Stomach (tissue), 9 donors: ENCODE data around the gene TLL2. TPM values are rescaled to one million over a fixed set of nuclear protein-coding genes. Genes with fewer than 3 reads are reported as not detected.

Experiments used
- DNase-seq, 2 donors: peaks; one replicate each; pipeline versions ENCODE4 v3.0.0 to v3.0.0-alpha.2; 2013 to 2019
- H3K27ac ChIP-seq, 5 donors: fragments of 200-600 bp in 4 of 5; sonication (generic) in 4 of 5; one replicate each; pipeline ENCODE4 v1.5.1; 2013 to 2019; ENCODE audit warnings: mild to moderate bottlenecking in 1 of 5, moderate library complexity in 1 of 5
- H3K27me3 ChIP-seq, 3 donors: fragments of 200-600 bp; sonication (generic); one replicate each; pipeline ENCODE4 v1.5.1; 2017 to 2019; ENCODE audit warnings: mixed run types in 1 of 3
- H3K36me3 ChIP-seq, 4 donors: fragments of 200-600 bp; sonication (generic); 1 replicate in 3 of 4; 2 replicates in 1 of 4; pipeline ENCODE4 v1.5.1; 2016 to 2019
- H3K4me1 ChIP-seq, 4 donors: fragments of 200-600 bp; sonication (generic); one replicate each; pipeline ENCODE4 v1.5.1; 2016 to 2019
- H3K4me3 ChIP-seq, 4 donors: fragments of 200-600 bp; sonication (generic) in 3 of 4; one replicate each; pipeline ENCODE4 v1.5.1; 2016 to 2019; ENCODE audit warnings: mild to moderate bottlenecking in 1 of 4
- H3K9me3 ChIP-seq, 4 donors: fragments of 200-600 bp; sonication (generic); one replicate each; pipeline ENCODE4 v1.5.1; 2016 to 2019
- EP300 ChIP-seq: sonication (generic); formaldehyde crosslinking; IDR thresholded peaks from one replicate; pipeline ENCODE4 v1.6.1; 2017; ENCODE audit warnings: antibody characterized with exemption
- POLR2A ChIP-seq, 4 donors: fragments of 450-650 bp; IDR thresholded peaks; one replicate each; pipeline ENCODE4 v1.6.1; 2016; ENCODE audit warnings: antibody characterized with exemption in 4 of 4, control low read depth in 2 of 4, mild to moderate bottlenecking in 1 of 4, moderate library complexity in 1 of 4
- POLR2AphosphoS5 ChIP-seq, 3 donors: sonication (generic); formaldehyde crosslinking; IDR thresholded peaks; one replicate each; pipeline ENCODE4 v1.6.1; 2016; ENCODE audit warnings: antibody characterized with exemption in 3 of 3
- WGBS, 5 donors: extraction: QIAGEN DNeasy Blood & Tissue Kit in 3 of 5; methylation state at CpG; one replicate each; pipeline versions ENCODE4 v1.1.5 to v1.1.7; 2013 to 2018; 5-methylcytosine and 5-hydroxymethylcytosine counted together
- intact Hi-C: fragments of 100-400 bp; cut with DNase I; formaldehyde crosslinking; loops from one replicate; pipeline ENCODE4 v1.15.1; 2023; ENCODE audit warnings: low total_unique reads
- polyA plus RNA-seq, 3 donors: library from polyadenylated mRNA; stranded (reverse); fragments of 200-250 nt; gene quantifications; one replicate each; pipeline ENCODE4 v1.2.3, GENCODE V29; 2013
- total RNA-seq, 5 donors: library from RNA; depleted of rRNA; stranded (reverse); fragments of >200 nt; gene quantifications; one replicate each; pipeline versions ENCODE4 v1.1.0 to v1.2.3, GENCODE V29; 2014 to 2016
- TF ChIP-seq, protein P1 (sequence below), 7 experiments: fragments of 450-650 bp in 4 of 7; fragments of 200-600 bp in 3 of 7; sonication (generic) in 3 of 7; IDR thresholded peaks; one replicate each; pipeline ENCODE4 v1.5.1; 2016 to 2019; ENCODE audit warnings: antibody characterized with exemption in 7 of 7, control low read depth in 2 of 7, mild to moderate bottlenecking in 1 of 7
- donor health status: healthy with polysubstance abuse.
- donor health status: Bipolar disorder and iron deficiency.
- donor health status: healthy.

The TLL2 gene
- total and polyA plus RNA-seq, 8 donors, result 0.37 to 1.4 (median 0.57) TPM; not detected in 2

DNA sequence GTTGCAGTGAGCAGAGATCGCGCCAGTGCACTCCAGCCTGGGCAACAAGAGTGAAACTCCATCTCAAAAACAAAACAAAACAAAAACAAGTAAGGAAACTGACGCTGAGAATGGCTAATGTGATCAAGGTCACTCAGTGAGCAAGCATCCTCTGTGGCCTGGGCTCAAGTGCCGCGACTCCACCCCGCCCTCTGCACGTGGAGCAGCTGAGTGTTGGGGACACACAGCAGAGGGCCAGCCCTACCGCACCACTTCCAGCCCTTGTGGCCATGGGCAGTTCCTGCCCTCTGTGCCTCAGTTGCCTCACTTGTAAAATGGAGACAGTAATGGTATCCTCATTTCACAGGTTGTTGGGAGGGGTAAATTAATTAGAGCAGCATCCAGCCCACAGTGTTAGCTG, 134.0 kb downstream of the TLL2 start:
- DNase-seq, result no peak

DNA sequence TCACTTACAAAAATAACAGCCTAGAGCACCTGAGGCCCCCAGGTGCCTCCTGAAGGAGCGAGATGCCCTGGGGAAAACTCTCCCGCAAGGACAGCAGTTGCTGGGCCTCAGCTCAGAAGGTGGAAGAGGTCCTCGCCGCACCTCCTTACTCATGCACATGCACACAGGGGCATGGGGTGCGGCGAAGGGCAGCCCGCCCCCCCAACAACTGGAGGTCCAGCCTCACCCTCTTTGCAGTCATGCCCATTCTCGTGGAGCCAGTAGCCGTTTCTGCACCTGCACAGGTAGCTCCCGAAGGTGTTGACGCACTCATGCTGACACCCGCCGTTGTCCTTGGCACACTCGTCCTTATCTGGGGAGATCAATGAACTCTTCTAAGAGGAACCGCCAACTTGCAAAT, 135.0 kb downstream of the TLL2 start:
- Histone ChIP-seq H3K9me3 (no peaks in the 10 kb centered on the region), H3K27ac (no peak overlapping the region), H3K36me3 (no peaks in the 10 kb centered on the region), H3K4me3 (no peak overlapping the region), H3K27me3 (no peaks in the 10 kb centered on the region), H3K4me1 (peaks cover 5 to 24% (median 17%) of the 10 kb centered on the region in 4 donors)
- no peak for DNase-seq
- WGBS, 5 donors, result 73 to 84% (median 77%) methylated on average over 12 to 15 of the region's 15 CpGs
- intact Hi-C loops, result no loop called here
- TF ChIP-seq, protein P1, sequence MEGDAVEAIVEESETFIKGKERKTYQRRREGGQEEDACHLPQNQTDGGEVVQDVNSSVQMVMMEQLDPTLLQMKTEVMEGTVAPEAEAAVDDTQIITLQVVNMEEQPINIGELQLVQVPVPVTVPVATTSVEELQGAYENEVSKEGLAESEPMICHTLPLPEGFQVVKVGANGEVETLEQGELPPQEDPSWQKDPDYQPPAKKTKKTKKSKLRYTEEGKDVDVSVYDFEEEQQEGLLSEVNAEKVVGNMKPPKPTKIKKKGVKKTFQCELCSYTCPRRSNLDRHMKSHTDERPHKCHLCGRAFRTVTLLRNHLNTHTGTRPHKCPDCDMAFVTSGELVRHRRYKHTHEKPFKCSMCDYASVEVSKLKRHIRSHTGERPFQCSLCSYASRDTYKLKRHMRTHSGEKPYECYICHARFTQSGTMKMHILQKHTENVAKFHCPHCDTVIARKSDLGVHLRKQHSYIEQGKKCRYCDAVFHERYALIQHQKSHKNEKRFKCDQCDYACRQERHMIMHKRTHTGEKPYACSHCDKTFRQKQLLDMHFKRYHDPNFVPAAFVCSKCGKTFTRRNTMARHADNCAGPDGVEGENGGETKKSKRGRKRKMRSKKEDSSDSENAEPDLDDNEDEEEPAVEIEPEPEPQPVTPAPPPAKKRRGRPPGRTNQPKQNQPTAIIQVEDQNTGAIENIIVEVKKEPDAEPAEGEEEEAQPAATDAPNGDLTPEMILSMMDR (IDR thresholded peaks at IDR 0.05), result no peak
- TF ChIP-seq EP300, result no peak
- no peak for TF ChIP-seq POLR2A (IDR thresholded peaks at IDR 0.05)
- no peak for TF ChIP-seq POLR2AphosphoS5 (IDR thresholded peaks at IDR 0.05)

More for the DNA sequence above, 134.0 kb downstream of the TLL2 start:
- 73 to 89% (median 77%) methylated on average over 5 to 8 of the region's 8 CpGs for WGBS, 5 donors
- intact Hi-C loops, result loop anchor here (10.0 kb wide), 1 partner anchor 125 kb away; no protein-coding TSS in a partner anchor
- H3K36me3 ChIP-seq, result no peaks in the 10 kb centered on the region
- no peak for TF ChIP-seq POLR2AphosphoS5 (IDR thresholded peaks at IDR 0.05)
- TF ChIP-seq EP300, result no peak
- no peak for TF ChIP-seq POLR2A (IDR thresholded peaks at IDR 0.05)
- TF ChIP-seq, protein P1 (IDR thresholded peaks at IDR 0.05), result no peak
- no peaks in the 10 kb centered on the region for H3K9me3 ChIP-seq
- H3K27me3 ChIP-seq, result peaks cover 0 to 8% (median 3%) of the 10 kb centered on the region in 3 donors
- H3K4me1 ChIP-seq, result peaks cover 5 to 21% (median 14%) of the 10 kb centered on the region in 4 donors
- no peak overlapping the region for H3K27ac ChIP-seq
- no peak overlapping the region for H3K4me3 ChIP-seq

DNA sequence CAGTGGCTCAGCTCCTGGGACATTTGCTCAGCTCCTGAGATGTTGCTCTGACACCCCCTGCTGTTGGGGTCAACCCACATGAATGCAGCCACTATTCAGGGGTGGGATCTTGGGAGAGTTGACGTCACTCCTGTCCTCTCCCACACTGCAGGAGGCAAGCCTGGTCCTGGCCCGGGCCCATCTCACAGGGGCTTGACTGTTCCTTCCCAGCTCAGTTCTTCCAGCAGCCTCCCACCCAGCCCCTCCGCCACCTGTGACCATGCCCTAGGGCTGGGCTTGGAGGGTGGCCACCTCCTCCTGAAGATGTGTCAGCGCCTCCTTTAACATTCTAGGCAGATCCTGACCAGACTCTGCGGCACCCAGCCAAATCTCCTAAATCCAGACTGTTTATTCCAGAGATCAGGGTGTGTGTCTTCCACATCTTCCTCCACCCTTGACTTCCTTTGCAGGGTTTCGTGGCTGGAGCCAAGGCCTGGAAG, 135.9 kb downstream of the TLL2 start:
- no peaks in the 10 kb centered on the region for H3K36me3 ChIP-seq
- WGBS, 5 donors, result 34 to 70% (median 60%) methylated on average over 3 to 6 of the region's 6 CpGs
- TF ChIP-seq EP300 (no peak), POLR2AphosphoS5 (IDR thresholded peaks at IDR 0.05) (no peak), POLR2A (IDR thresholded peaks at IDR 0.05) (no peak)
- TF ChIP-seq, protein P1 (IDR thresholded peaks at IDR 0.05), result no peak
- no peaks in the 10 kb centered on the region for H3K9me3 ChIP-seq
- no peaks in the 10 kb centered on the region for H3K27me3 ChIP-seq
- no peak overlapping the region for H3K4me3 ChIP-seq
- H3K27ac ChIP-seq, result no peak overlapping the region
- intact Hi-C loops, result no loop called here
- H3K4me1 ChIP-seq, result peaks cover 5 to 24% (median 17%) of the 10 kb centered on the region in 4 donors
- peak in 1 of 2 donors; percentile 59 for DNase-seq

DNA sequence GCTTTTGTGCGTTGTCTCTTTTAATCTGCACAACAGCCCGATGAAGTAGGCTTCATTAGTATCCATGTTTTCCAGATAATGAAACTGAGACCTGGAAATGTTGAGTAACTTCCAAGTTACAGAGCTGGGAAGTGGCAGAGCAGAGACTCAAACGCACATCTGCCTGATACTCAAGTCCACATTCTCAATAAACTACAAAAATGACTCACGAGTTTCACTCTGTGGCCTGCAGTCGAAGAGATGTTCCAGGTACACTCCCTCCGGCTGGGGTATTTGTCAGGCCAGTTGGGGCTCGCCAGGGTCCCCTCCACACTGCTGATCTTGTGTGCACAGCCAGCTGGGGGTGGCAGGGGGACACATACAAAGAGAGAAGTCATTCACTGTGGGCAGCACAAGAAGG, 137.2 kb downstream of the TLL2 start:
- 68 to 75% (median 70%) methylated on average over 7 of the region's 7 CpGs for WGBS, 5 donors
- no peaks in the 10 kb centered on the region for H3K27me3 ChIP-seq
- no peaks in the 10 kb centered on the region for H3K36me3 ChIP-seq
- peaks cover 5 to 24% (median 17%) of the 10 kb centered on the region in 4 donors for H3K4me1 ChIP-seq
- H3K4me3 ChIP-seq, result no peak overlapping the region
- no peak overlapping the region for H3K27ac ChIP-seq
- intact Hi-C loops, result no loop called here
- no peaks in the 10 kb centered on the region for H3K9me3 ChIP-seq
- no peak for DNase-seq
- TF ChIP-seq POLR2AphosphoS5 (IDR thresholded peaks at IDR 0.05) (no peak), EP300 (no peak), POLR2A (IDR thresholded peaks at IDR 0.05) (no peak)
- TF ChIP-seq, protein P1 (IDR thresholded peaks at IDR 0.05), result no peak
